Parathyroid adenoma (tissue), 2 donors: Measurements from ENCODE around the gene RETREG1.
"Not testable (repeated sequence)": the region's sequence is repeated elsewhere in the genome, so short reads cannot be mapped to it uniquely, and the experiment has no call there.

ENCODE experiments used
- H2AFZ ChIP-seq: fragments of 300-600 bp; sonication (generic); one replicate; pipeline ENCODE4 v1.7.0; 2017; ENCODE audit warnings: antibody characterized with exemption, mild to moderate bottlenecking
- H3K27ac ChIP-seq: fragments of 300-600 bp; sonication (generic); one replicate; pipeline ENCODE4 v1.7.0; 2017
- H3K27me3 ChIP-seq: fragments of 300-600 bp; sonication (generic); one replicate; pipeline ENCODE4 v1.7.0; 2017; ENCODE audit warnings: low read length; ENCODE audit not compliant: control insufficient read depth, insufficient read depth
- H3K36me3 ChIP-seq: fragments of 300-600 bp; sonication (generic); one replicate; pipeline ENCODE4 v1.7.0; 2017; ENCODE audit warnings: low read length; ENCODE audit not compliant: control insufficient read depth, insufficient read depth
- H3K4me1 ChIP-seq: fragments of 300-600 bp; sonication (generic); one replicate; pipeline ENCODE4 v1.7.0; 2017; ENCODE audit warnings: control low read depth
- H3K4me2 ChIP-seq: fragments of 300-600 bp; sonication (generic); one replicate; pipeline ENCODE4 v1.7.0; 2017; ENCODE audit warnings: low read length
- H3K4me3 ChIP-seq: fragments of 300-600 bp; sonication (generic); one replicate; pipeline ENCODE4 v1.7.0; 2017; ENCODE audit warnings: low read depth, low read length
- H3K79me2 ChIP-seq: fragments of 300-600 bp; sonication (generic); one replicate; pipeline ENCODE4 v1.7.0; 2017; ENCODE audit warnings: control low read depth
- H3K9ac ChIP-seq: fragments of 300-600 bp; sonication (generic); one replicate; pipeline ENCODE4 v1.7.0; 2017; ENCODE audit warnings: mild to moderate bottlenecking
- H3K9me3 ChIP-seq: fragments of 300-600 bp; sonication (generic); one replicate; pipeline ENCODE4 v1.7.0; 2017; ENCODE audit warnings: low read length; ENCODE audit not compliant: control insufficient read depth
- TF ChIP-seq, protein P1 (sequence below): fragments of 300-600 bp; sonication (generic); IDR thresholded peaks from one replicate; pipeline ENCODE4 v1.7.0; 2017; ENCODE audit warnings: antibody characterized with exemption, mild to moderate bottlenecking
- donor health status: primary hyperparathyroidism.

Gene RETREG1

DNA sequence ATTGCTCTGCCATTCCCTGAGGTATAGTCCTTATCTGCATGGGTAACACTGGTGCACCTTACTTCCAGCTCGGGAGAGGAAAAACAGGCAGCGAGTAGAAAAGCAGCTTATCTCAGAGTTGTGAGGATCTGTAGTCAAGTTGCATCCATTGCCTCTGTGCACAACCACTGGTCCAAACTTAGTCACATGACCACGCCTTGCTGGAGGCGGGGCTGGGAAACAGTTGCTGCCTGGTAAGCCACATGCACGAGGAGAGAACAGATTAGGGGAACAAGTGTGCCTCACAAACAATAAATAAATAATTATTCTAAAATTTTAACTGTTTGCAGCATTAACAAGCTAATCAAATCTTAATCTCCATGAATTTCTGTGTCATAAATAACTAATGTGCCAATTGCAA is 169.8 kb downstream of the RETREG1 start:
- H3K27me3 ChIP-seq: no peaks in the 10 kb centered on the region
- H3K9me3 ChIP-seq: no peaks in the 10 kb centered on the region
- no peak overlapping the region for H3K9ac ChIP-seq
- no peaks in the 10 kb centered on the region for H3K4me1 ChIP-seq
- no peak overlapping the region for H2AFZ ChIP-seq
- H3K4me3 ChIP-seq: no peak overlapping the region
- no peak overlapping the region for H3K27ac ChIP-seq
- no peaks in the 10 kb centered on the region for H3K36me3 ChIP-seq
- no peak overlapping the region for H3K4me2 ChIP-seq
- TF ChIP-seq, protein P1, sequence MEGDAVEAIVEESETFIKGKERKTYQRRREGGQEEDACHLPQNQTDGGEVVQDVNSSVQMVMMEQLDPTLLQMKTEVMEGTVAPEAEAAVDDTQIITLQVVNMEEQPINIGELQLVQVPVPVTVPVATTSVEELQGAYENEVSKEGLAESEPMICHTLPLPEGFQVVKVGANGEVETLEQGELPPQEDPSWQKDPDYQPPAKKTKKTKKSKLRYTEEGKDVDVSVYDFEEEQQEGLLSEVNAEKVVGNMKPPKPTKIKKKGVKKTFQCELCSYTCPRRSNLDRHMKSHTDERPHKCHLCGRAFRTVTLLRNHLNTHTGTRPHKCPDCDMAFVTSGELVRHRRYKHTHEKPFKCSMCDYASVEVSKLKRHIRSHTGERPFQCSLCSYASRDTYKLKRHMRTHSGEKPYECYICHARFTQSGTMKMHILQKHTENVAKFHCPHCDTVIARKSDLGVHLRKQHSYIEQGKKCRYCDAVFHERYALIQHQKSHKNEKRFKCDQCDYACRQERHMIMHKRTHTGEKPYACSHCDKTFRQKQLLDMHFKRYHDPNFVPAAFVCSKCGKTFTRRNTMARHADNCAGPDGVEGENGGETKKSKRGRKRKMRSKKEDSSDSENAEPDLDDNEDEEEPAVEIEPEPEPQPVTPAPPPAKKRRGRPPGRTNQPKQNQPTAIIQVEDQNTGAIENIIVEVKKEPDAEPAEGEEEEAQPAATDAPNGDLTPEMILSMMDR: no peak
- no peaks in the 10 kb centered on the region for H3K79me2 ChIP-seq

DNA sequence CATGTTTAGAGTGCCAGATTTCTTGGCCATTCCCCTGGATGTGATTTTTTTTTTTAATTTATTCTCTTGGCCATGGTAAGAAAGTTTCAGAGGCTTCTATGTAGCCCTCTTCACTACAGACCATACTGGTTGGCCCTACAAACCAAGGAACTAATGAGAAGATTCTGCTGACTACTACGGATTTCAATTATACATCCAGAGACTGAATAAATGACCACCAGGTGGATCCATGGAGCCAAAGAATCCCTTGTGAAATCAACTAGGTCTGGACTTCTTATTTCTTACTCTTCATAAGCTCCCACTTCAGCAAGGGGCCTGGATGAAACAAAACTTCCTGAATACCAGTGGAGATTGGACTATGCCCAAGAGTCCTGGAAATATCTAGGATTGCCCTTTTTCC is 178.8 kb downstream of the RETREG1 start:
- no peak overlapping the region for H3K4me2 ChIP-seq
- TF ChIP-seq, protein P1: no peak
- no peaks in the 10 kb centered on the region for H3K4me1 ChIP-seq
- H3K9me3 ChIP-seq: no peaks in the 10 kb centered on the region
- H2AFZ ChIP-seq: no peak overlapping the region
- H3K27ac ChIP-seq: no peak overlapping the region
- H3K9ac ChIP-seq: no peak overlapping the region
- no peaks in the 10 kb centered on the region for H3K27me3 ChIP-seq
- H3K79me2 ChIP-seq: no peaks in the 10 kb centered on the region
- no peak overlapping the region for H3K4me3 ChIP-seq
- H3K36me3 ChIP-seq: no peaks in the 10 kb centered on the region

DNA sequence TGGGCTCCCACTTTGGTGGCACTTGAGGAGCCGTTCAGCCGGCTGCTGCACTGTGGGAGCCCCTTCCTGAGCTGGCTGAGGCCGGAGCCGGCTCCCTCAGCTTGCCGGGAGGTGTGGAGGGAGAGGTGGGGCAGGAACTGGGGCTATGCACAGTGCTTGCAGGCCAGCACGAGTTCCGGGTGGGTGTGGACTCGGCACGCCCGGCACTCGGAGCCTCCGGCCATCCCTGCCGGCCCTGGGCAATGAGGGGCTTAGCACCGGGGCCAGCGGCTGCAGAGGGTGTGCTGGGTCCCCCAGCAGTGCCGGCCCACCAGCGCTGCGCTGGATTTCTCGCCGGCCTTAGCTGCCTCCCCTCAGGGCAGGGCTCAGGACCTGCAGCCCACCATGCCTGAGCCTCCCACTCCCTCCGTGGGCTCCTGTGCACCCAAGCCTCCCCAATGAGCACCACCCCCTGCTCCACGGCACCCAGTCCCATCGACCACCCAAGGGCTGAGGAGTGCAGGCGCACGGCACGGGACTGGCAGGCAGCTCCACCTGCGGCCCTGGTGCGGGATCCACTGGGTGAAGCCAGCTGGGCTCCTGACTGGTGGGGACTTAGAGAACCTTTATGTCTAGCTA is 180.6 kb downstream of the RETREG1 start:
- not testable (repeated sequence) for H3K36me3 ChIP-seq, H3K79me2 ChIP-seq, H3K4me3 ChIP-seq, H2AFZ ChIP-seq, H3K4me1 ChIP-seq, H3K9ac ChIP-seq, H3K27me3 ChIP-seq, H3K27ac ChIP-seq, H3K9me3 ChIP-seq, H3K4me2 ChIP-seq

DNA sequence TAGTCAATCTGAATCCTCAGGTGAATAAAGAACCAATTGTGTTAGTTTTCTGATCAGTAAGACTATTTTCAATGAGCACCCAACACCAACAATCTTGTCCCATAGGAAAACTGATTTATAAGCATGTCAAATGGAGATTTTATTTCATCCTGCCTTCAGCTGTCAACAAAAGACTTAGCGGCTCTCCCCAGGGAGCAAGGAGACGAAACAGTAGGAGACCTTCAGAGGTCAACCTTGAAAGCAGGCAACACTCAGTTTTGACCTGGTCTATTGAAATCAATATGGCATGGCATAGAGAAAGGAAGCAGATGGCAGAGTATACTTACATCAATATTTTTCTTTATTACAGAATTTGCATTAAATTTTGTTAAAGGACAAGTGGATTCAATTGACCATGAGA is 185.3 kb downstream of the RETREG1 start:
- Histone ChIP-seq H3K79me2 (no peaks in the 10 kb centered on the region), H3K4me1 (no peaks in the 10 kb centered on the region), H3K4me2 (no peak overlapping the region), H3K9me3 (no peaks in the 10 kb centered on the region), H3K27me3 (no peaks in the 10 kb centered on the region), H2AFZ (no peak overlapping the region), H3K9ac (no peak overlapping the region), H3K4me3 (no peak overlapping the region), H3K27ac (no peak overlapping the region), H3K36me3 (no peaks in the 10 kb centered on the region)
- TF ChIP-seq, protein P1: no peak

DNA sequence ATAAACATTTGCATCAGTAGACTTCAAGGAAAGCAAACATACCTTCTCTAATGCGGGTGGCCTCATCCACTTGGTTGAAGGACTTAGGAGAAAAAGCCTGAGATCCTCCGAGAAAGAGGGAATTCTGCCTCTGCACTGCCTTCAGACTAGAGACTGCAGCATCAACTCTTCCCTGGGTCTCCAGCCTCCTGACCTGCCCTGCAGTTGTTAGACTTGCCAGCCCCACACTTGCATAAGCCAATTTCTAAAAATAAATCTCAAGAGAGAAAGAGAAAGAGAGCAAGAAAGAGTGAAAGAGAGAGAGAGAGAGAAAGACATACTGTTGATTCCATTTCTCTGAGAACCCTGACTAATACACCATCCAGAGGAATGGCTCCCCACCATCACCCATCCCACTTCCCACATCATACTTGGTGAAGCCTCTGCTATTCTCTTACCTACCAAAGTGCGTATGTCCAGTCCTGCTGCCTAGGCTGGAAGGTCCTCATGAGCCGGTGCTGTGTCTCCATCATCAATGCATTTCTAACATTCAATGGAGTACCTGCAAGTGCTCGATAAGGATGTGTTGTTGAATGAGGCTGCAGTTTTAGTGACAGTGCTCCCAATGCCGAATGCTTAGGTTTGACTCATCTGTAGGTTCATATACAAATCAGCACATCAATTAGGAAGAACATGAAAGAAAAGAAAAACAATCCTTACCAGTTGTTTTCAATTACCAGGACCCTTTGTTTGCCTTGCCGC is 186.3 kb downstream of the RETREG1 start:
- Histone ChIP-seq H3K27me3 (no peaks in the 10 kb centered on the region), H3K4me3 (no peak overlapping the region), H3K79me2 (no peaks in the 10 kb centered on the region), H3K27ac (no peak overlapping the region), H2AFZ (no peak overlapping the region), H3K9me3 (no peaks in the 10 kb centered on the region), H3K4me2 (no peak overlapping the region), H3K9ac (no peak overlapping the region), H3K4me1 (no peaks in the 10 kb centered on the region), H3K36me3 (no peaks in the 10 kb centered on the region)
- TF ChIP-seq, protein P1: no peak
